GM18909 (cell line): ENCODE measurements around the gene SH3PXD2B.
"Not testable (repeated sequence)": the region's sequence is repeated elsewhere in the genome, so short reads cannot be mapped to it uniquely, and the experiment has no call there.

ENCODE experiments used
- ATAC-seq: cut with Tn5 transposase; IDR thresholded peaks from one replicate; pipeline ENCODE4 v1.9.1; 2021; ENCODE audit warnings: mild to moderate bottlenecking; ENCODE audit not compliant: unreplicated experiment, poor library complexity

Gene SH3PXD2B

DNA sequence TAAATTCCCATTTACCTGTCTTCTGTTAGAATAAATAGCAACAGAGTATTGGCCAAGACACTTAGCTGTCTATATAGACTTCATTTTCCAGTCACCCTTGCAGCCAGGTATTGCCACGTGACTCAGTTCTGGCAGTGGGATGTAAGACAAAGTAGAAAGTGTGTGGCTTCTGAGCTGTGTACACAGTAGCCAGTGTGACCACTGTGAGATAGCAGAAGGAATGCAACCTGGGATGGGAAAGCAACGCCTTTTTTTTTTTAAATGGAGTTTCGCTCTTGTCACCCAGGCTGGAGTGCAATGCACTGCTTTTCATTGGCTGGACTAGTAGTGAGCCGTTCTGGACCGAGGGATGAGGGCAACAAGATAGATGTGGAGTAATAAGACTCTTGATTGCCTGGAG lies 106.2 kb downstream of the SH3PXD2B start:
- ATAC-seq, result no peak

GRCh38 chr5:172347496-172348052 lies 106.8 kb downstream of the SH3PXD2B start:
- no peak for ATAC-seq

GRCh38 chr5:172345881-172346280 lies 108.4 kb downstream of the SH3PXD2B start:
- no peak for ATAC-seq

DNA sequence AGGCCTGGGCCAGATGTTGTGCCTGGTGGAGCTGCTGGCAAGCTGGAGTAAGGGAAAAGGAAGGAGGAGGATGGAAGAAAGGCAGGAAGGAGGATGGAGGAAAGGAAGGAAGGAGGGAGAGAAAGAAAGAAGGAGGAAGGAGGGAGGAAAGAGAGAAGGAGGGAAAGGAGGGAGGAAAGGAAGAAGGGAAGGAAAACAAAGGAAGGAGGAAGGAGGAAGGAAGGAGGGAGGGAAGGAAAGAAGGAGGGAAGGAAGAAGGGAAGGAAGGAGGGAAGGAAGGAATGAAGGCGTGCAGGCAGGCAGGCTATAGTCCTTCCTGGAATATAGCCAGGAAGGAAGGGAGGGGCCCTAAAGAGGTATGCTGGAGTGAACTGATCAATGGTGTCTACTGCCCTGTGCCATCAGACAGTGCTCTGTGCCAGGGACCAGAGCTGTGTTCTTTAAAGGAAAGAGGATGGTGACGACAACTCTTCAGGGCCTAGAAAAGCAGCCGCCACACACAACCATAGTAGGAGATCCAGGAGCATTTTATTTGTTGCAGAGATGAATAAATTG lies 109.4 kb downstream of the SH3PXD2B start:
- ATAC-seq, result no peak

DNA sequence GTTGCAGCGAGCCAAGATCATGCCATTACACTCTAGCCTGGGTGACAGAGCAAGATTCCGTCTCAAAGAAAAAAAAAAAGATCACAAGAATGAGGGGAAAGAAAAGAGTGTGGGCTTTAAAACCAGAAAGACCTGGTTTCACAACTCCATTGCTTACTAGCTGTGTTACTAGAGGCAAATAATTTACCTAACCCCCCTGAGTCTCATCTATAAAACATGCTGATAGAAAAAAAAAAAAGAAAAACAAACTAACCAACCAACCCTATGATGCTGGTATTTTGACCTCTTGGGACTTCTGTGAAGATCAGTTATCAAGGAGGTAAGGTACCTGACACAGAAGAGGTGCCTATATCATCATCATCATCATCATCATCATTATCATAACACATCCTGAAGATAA lies 110.6 kb downstream of the SH3PXD2B start:
- ATAC-seq, result no peak

DNA sequence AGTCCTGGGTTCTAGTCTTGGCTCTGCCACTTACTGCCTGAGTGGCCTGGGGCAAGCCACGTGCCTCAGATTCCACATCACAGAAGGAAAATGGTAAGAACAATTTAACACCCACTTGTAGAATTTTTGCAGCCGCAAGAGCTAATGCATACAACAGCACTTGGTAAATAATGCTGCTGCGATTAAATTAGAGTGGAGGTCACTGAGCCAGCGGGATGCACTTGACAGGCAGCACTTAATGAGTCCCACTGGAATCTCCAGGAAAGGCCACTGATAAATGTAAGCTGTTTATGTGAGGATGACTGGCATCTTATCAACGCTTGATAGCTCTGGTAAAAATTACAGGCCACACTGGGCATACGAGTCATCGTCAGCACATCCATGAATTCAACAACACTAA lies 111.4 kb downstream of the SH3PXD2B start:
- no peak for ATAC-seq

GRCh38 chr5:172339264-172340180 lies 114.8 kb downstream of the SH3PXD2B start:
- ATAC-seq, result no peak

DNA sequence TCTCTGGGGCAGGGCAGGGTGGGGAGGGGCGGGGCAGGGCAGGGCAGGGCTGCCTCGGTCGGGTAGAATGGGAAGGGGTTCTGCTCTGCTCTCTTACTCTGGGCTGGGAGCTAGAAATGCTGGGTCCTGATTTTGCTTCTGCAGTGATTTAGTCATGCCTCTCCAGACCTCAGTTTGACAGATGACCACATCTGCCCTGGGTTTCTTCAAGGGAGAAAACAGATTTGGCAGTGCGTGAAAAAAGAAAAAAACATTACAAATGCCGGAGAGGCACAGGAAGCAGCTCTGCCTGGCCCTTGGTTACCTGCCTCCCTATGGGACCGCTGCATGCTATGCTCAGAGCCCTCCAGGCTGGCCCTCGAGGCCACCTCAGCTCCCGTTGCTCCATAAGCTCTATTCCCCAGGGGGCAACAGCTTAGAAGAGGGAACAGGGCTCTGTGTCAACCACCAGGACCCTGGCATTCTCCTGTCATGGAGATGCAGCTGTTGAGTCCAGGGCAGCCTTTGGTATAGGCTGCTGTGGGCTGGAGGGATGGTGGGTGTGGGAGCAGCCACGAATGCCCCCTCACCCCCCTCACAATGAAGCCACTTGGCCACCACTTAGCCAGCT lies 117.5 kb downstream of the SH3PXD2B start:
- ATAC-seq, result no peak

DNA sequence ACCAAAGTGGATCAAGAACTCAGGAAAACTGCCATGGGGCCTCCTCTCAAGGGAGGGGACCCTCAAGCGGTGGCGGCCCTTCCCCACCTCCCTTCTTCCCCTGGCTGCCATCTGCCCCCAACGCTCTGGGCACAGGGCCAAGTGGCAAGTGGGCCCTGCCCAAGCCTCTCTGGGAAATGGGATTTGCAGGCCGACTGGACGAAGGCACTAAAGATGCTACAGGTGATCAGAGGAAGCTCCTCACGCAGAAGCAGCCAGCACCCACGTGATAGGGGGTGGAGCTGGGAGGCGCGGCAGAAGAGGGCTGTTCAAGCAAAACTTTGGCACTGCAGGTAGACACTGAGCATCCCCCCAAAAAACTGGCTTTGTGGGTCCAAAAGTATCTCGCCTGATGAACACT lies 118.1 kb downstream of the SH3PXD2B start:
- no peak for ATAC-seq

- ATAC-seq, result no peak
Observed at GRCh38 chr5:172335721-172336120, 118.6 kb downstream of the SH3PXD2B start.

GRCh38 chr5:172334641-172335040 lies 119.7 kb downstream of the SH3PXD2B start:
- ATAC-seq, result no peak

GRCh38 chr5:172334196-172334595 lies 120.1 kb downstream of the SH3PXD2B start:
- no peak for ATAC-seq

DNA sequence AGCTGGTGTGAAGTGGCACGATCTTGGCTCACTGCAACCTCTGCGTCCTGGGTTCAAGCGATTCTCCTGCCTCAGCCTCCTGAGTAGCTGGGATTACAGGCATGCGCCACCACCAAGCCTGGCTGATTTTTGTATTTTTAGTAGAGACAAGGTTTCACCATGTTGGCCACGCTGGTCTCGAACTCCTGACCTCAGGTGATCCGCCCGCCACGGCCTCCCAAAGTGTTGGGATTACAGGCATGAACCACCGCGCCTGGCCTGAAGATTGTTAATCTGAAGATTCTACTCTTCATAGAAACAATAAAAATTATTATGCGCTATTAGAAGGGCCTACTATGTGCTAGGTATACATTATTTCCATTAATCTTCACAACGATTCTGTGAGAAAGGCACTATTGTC lies 127.4 kb downstream of the SH3PXD2B start:
- not testable (repeated sequence) for ATAC-seq

GRCh38 chr5:172325452-172325851 lies 128.9 kb downstream of the SH3PXD2B start:
- no peak for ATAC-seq

GRCh38 chr5:172322028-172322965 lies 132.0 kb downstream of the SH3PXD2B start:
- no peak for ATAC-seq

DNA sequence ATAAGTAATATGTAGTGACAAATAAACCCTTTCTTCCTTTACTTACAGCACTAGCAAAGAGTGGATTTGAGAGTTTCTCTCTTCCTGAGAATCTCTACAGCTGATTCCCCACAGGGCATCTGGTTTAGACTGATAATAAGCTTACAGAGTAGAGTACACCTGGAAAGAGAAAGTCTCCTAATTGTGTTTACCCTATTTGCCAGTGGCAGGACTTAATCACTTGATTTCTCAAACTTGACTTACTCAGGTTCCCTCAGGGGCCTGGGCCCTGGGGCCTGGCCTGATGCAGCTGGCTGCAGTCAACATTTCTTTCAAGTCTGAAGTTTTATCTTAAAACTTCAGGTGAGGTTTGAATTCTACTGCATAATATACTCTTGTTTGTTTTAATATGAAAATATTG lies 132.7 kb downstream of the SH3PXD2B start:
- ATAC-seq, result no peak

- ATAC-seq, result no peak
Observed at GRCh38 chr5:172319708-172320441, 134.4 kb downstream of the SH3PXD2B start.

GRCh38 chr5:172315587-172316493 lies 138.5 kb downstream of the SH3PXD2B start:
- no peak for ATAC-seq
